HG02678 (cell line): Measurements from ENCODE around the gene AKAP6.

Experiments
- ATAC-seq: cut with Tn5 transposase; IDR thresholded peaks from one replicate; pipeline ENCODE4 v1.9.1; 2021; ENCODE audit warnings: mild to moderate bottlenecking, moderate library complexity; ENCODE audit not compliant: unreplicated experiment

Gene AKAP6

GRCh38 chr14:32404784-32405573 lies 75.9 kb downstream of the AKAP6 start:
- ATAC-seq, result no peak

DNA sequence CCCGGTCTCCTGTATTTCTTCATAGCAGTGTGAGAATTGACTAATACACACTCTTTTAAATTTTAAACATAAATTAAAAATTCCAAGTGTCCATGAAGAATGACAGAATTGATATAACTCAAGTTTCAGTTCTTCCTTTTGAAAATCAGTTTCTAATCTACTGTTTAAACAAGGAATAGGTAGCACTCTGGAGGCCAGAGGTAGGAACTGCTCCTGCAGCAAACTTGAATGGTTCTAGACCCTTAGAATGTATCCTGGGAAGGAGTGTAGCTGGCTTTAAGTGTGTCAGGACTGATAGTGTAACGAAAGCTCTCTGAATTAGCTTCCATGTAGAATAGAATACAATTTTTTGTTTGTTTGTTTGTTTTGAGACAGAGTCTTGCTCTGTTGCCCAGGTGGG lies 76.8 kb downstream of the AKAP6 start:
- ATAC-seq, result no peak

DNA sequence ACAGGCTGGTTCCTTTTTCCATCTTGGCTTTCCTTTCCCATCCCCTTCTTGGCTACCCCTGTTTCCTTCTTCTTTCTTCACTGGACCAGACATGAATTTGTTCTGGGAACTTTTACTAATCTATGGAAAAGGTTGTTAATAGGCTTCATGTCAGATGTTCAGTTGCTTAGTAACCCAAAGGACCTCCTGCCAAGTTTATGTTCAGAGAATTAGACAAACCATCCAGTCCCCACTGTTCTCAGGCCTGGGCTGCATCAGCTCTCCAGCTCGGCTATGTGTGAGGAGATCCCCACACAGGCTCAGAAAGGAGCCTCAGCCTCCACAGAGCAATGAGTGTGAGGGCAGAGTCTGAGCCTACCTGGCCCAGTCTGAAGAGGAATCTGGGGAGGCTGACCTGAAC lies 78.0 kb downstream of the AKAP6 start:
- ATAC-seq, result no peak

DNA sequence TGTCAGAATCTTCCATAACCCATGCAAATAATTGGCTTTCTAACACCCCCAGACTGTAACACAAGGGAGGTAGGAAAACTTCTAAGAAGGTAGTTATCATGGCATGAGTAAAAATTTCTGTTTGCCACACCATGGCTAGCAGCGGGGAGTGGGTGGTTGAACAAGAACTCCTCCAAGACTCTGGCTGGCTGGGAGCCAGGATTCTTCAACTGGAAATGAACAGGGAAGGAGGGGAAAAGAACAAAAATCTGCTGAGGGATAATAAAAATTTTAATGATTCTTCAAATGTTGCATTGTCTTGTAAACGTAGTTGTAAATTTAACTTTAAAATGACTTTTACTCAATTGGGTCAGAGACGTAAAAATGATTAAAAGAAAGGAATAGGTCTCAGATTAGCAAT lies 78.9 kb downstream of the AKAP6 start:
- no peak for ATAC-seq

DNA sequence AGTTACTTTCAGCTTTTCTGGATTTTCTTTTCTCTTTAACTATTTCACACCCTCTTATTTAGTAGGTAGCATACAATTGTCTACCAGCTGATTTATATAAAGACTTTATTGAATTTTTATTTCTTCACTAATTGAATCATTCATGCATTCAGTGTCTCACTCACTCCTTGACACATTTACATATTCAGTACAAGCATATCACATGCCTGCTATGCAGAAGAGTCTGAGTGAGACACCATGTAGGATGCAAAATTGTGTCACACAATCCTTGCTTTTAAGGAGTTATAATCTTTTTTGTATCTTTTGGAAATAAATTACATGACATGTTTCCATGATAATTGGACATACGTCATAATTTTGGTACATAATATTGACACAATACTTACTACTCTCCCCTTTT lies 83.0 kb downstream of the AKAP6 start:
- no peak for ATAC-seq

- no peak for ATAC-seq
Observed at GRCh38 chr14:32412532-32412931, 83.4 kb downstream of the AKAP6 start.

DNA sequence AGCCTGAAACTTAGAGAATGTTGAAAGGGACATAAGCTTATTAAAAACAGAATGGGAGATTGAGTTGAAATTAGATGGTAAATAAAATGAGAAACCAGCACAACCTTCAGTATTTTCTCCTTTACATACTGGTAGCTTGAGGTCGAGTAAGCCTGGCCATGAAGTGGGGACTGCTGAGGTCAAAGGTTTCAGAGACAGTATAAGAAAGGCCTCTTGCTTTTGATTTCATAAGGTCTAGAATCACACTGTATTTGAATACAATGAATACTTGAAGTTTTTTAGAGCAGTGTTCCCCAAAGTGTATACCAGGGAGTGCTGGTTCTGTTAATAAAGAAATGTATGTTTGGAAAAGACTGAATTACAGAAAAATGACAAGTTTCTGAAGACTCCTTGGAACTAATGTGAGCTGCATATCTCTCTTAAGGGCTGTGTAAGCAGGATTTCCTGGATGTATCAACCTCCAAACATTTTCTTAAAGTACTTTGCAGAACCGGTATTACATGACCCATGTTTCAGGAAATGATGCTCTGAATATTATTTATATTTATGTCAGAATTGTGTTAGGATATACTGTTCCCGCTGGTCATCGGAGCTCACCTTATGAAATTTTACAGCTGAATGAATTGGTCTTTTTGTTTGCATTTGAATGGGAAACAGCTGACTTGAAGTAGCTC lies 85.0 kb downstream of the AKAP6 start:
- ATAC-seq, result no peak

DNA sequence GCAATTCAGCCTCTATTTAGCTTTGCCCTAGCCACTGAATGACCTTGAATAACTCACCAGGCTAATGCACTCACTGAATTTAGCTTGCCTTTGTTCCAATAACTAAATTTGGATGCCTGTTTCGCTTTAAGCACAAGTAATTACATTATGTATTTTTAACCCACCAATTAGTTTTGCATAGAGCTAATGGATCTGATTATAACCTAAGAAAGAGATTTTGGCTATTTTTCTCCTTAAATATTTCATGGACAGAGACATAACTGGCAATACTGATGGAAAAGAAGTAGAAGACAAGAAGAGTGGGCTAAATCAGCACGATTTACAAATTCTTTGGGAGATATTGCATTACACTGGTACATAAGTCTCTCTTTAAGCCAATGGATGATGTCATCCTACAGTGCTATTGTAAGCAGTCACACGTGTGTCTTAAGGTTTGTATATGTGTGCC lies 85.7 kb downstream of the AKAP6 start:
- ATAC-seq, result no peak

GRCh38 chr14:32417956-32418552 lies 89.0 kb downstream of the AKAP6 start:
- no peak for ATAC-seq

GRCh38 chr14:32419429-32419828 lies 90.3 kb downstream of the AKAP6 start:
- ATAC-seq, result no peak

DNA sequence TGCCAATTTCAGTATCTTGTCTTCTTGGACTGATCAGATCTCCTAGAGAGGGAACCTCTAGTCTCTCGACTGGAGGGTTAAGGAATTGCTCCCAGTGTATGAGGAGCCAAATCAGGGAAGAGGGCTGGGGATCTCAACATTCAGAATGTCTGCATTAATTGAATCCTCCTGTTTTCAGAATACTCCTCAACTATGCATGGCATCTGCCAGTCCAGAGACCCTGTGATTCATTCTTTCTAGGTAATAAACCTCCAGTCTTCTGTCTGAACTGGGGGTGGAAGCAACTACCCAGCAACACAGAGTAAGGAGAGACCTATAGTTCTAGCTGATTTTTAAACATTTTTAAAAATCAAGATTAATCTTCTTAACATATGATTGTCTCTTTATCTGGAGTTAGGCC lies 92.7 kb downstream of the AKAP6 start:
- ATAC-seq, result no peak

DNA sequence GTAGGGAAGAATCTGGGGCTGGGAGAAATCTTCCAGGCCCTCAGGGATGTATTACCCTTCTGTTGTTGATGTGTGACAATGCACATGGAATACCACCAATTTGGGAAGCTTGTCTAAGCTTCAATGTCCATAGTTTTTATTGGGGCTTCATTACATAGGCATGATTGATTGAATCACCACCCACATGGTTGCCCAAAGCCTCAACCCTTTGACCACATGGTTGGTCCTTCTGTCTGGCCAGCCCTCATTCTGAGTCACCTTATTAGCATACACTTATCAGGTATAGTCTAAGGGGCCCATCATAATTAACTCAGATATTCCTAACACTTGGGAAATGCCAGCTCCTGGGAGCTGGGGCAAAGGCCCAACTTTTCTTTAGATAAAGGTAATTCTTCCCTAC lies 93.3 kb downstream of the AKAP6 start:
- ATAC-seq, result no peak

DNA sequence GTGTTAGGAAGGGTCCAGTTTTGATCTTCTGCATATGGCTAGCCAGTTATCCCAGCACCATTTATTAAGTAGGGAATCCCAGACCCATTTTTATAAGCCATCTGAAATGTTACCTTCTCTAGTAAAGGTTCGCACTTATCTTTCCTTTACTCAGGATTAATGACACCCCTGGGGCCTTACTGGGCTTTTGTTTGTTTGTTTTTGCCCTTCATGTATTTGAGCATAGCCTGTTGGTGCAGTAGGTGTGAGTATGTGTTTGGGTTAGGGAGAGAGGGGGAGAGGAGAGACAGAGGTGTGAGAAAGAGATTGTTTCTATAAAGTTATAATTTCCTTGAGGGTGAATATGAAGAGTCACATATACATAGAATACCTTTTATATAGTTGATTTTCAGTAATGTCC lies 96.9 kb downstream of the AKAP6 start:
- ATAC-seq, result no peak

DNA sequence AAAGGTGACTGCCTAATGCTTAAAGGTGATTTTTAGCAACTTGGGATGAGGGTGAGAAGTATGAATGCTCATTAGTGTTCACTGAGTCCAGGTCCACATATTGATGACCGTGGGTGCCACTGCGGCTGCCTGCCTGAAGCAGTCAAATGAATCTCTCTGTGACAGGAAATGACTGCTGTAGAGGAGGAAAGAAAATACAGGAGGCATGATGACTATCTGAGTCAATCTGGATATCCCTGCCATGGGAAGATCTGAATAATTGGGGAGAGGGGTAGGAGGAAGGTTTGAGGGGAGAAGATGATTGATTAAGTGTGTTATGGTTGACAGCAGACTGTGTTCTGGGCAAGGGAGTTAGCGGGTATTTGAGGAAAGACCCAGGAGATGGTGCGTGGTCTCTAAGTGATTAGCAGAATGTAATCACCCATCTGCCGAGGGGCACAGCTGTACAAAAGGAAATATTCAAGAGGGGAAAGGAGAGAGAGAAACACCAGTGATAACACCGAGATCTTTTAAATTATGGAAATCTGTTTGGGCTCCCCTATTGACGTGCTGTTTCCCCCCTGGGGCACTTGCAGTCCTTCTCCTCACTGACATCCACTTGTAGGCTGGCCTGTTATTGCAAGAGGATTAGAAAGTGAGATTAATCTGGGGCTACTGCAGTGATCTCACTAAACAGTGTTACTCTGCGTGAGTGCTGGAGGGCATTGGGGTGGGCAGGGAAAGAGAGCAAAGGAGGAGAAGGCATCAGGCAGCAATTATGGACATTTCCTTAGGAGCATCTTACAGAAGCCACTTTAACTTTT lies 97.7 kb downstream of the AKAP6 start:
- ATAC-seq, result no peak

- no peak for ATAC-seq
Observed at GRCh38 chr14:32427726-32428528, 98.8 kb downstream of the AKAP6 start.

GRCh38 chr14:32428875-32429274 lies 99.8 kb downstream of the AKAP6 start:
- ATAC-seq, result no peak

DNA sequence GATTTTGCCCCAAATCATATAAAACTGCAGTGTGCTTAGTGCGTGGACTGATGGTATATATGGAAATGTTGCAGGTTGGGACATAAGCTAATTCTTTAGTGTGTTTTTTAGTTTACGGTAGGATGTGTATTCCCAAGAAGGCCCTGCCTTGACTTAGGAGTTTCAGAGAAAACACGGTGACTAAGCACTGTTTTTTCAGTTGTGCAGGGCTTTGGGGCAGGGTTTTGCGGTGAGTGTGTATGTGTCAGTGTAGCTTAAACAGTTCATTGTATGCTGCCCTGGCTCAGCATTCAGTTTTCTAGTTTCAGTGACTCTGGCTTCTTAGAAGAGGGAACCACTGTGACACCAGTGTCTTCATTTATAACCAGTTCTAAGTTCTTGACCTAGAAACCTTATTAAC lies 101.2 kb downstream of the AKAP6 start:
- no peak for ATAC-seq

DNA sequence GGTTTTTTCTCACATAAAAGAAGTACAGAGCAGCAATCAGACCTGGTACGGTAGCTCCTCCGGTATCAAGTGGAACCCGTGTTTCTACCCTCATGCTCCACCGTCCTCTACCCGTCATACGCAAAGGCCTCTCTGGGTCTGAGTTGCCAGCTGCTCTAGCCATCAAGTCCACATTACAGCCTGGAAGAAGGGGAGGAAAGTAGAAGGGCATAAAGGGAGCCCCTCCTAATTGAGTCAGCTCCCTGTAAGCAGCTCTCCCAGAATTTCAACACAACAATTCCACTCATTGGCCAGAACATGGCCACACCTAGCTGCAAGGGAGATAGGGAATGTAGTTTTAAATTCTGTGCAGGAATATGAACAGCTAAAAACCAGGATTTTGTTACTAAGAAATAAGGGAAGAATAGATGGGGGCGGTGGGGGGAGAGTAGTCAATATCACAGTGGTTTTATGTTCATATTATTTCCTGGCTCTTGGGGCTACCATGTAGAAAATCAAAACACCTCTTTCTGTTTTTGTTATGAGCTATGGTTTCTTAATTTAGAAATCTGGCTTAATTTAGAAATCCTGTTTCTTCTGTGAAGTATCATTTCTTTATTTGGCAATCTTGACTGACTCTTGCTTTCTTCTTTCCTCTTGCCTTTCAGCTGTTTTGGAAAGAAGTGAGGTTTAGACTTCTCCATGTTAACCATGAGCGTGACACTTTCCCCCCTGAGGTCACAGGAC lies 103.9 kb downstream of the AKAP6 start:
- ATAC-seq, result no peak

DNA sequence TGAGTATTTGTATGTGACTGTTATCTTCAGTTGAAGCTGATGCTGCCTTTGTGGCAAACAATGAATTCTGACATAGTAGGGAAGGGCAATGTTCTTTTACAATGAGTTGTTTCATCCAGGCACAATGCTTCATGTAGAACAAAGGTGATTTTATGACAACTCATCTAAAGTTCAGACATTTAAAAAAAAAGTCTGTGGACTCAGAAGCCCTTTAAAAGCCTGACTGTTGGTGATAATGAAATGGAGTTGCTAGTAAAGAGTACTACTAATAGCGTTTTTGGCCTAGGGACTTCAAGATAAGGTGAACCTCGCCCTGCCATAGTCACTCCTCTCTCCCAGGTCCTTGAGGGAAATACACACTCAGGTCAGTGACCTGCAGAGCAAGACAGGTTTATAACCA lies 105.1 kb downstream of the AKAP6 start:
- ATAC-seq, result no peak

DNA sequence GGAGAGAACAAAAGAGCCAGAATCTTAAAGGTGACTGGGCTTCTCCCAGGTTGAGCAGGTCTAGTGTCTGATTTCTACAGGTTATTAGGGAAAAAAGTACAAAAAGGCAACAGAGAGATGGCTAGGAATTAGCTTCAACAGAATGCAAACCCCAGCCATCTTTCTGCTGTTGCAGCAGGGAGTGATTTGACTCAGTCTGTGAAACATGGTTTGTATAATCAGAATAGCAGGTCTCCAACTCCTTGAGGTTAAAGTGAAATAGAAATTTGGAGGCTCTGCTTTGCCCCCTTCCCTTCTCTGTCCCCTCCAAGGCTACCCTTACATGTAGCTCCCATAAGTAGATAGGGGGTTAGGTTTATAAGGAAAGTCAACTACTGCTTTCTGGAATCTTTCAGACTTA lies 105.8 kb downstream of the AKAP6 start:
- no peak for ATAC-seq
